HG02642 (cell line): ENCODE measurements around the gene RARRES1.
"Not testable (repeated sequence)": the region's sequence is repeated elsewhere in the genome, so short reads cannot be mapped to it uniquely, and the experiment has no call there.

Experiments
- ATAC-seq: cut with Tn5 transposase; IDR thresholded peaks from one replicate; pipeline ENCODE4 v1.9.1; 2021; ENCODE audit warnings: mild to moderate bottlenecking; ENCODE audit not compliant: unreplicated experiment, poor library complexity

Gene RARRES1

GRCh38 chr3:158701420-158702065, 30.7 kb downstream of the RARRES1 start:
- no peak for ATAC-seq

GRCh38 chr3:158700559-158700958, 31.7 kb downstream of the RARRES1 start:
- ATAC-seq = no peak

- ATAC-seq = no peak
These were observed 35.6 kb downstream of the RARRES1 start for GRCh38 chr3:158696618-158697017.

- not testable (repeated sequence) for ATAC-seq
These were observed 38.3 kb downstream of the RARRES1 start for GRCh38 chr3:158693866-158694456.

GRCh38 chr3:158685159-158685558, 47.1 kb downstream of the RARRES1 start:
- ATAC-seq = no peak

- no peak for ATAC-seq
These were observed 48.9 kb downstream of the RARRES1 start for GRCh38 chr3:158683230-158683962.

GRCh38 chr3:158680861-158681260, 51.4 kb downstream of the RARRES1 start:
- ATAC-seq = no peak

- no peak for ATAC-seq
These were observed 52.7 kb downstream of the RARRES1 start for GRCh38 chr3:158679547-158680000.

GRCh38 chr3:158678687-158679086, 53.6 kb downstream of the RARRES1 start:
- ATAC-seq = no peak

- peak; percentile 100 for ATAC-seq
These were observed 59.8 kb downstream of the RARRES1 start, which contains the start of gene LXN for GRCh38 chr3:158672215-158673176. LXN (minus strand) TSS chr3:158672648; CDS start chr3:158672478, 170 bp downstream.

- ATAC-seq = peak; percentile 12
These were observed 60.4 kb downstream of the RARRES1 start for GRCh38 chr3:158671821-158672214.

GRCh38 chr3:158668506-158668905, 63.8 kb downstream of the RARRES1 start:
- no peak for ATAC-seq

GRCh38 chr3:158666416-158666815, 65.8 kb downstream of the RARRES1 start:
- no peak for ATAC-seq

- no peak for ATAC-seq
These were observed 68.4 kb downstream of the RARRES1 start for GRCh38 chr3:158663832-158664231.

GRCh38 chr3:158663246-158663645, 69.0 kb downstream of the RARRES1 start:
- ATAC-seq = no peak

- no peak for ATAC-seq
These were observed 71.5 kb downstream of the RARRES1 start for GRCh38 chr3:158660711-158661110.

GRCh38 chr3:158659454-158660237, 72.6 kb downstream of the RARRES1 start:
- peak; percentile 81 for ATAC-seq

- ATAC-seq = no peak
These were observed 73.4 kb downstream of the RARRES1 start for GRCh38 chr3:158658889-158659288.

GRCh38 chr3:158652463-158652862, 79.8 kb downstream of the RARRES1 start:
- ATAC-seq = no peak
